PC-3 (cell line): ENCODE results near the gene EFTUD2. TPM values are rescaled to one million over a fixed set of nuclear protein-coding genes. Genes with fewer than 3 reads are reported as not detected.

ENCODE experiments used
- ATAC-seq: fragments of 200-7000 bp; cut with Tn5 transposase; 2 replicates; pipeline ENCODE4 v1.9.1; 2020; ENCODE audit warnings: mild to moderate bottlenecking, moderate library complexity
- BruUV-seq: library from RNA; stranded (reverse); fragments of 400-500 nt; replicated peaks from 2 replicates; lab custom pipeline; 2021; lab: Mats Ljungman, UMichigan
- CTCF ChIA-PET: fragments of 300-600 bp; sonication (Branson Sonifier 250); formaldehyde crosslinking; loops from one replicate; lab custom pipeline; 2022; ENCODE audit warnings: antibody characterized with exemption; lab: Charles Lee
- POLR2A ChIA-PET: fragments of 300-600 bp; sonication (Branson Sonifier 250); formaldehyde crosslinking; loops from one replicate; lab custom pipeline; 2022; ENCODE audit warnings: antibody characterized with exemption; ENCODE audit not compliant: unreplicated experiment; lab: Charles Lee
- DNase-seq: peaks from one replicate; pipeline ENCODE4 v3.0.0-alpha.2; 2015
- H2AFZ ChIP-seq: fragments of 300-600 bp; sonication (generic); 2 replicates; pipeline ENCODE4 v1.6.0; 2016; ENCODE audit warnings: antibody characterized with exemption, low read length
- H3F3A ChIP-seq: fragments of 300-600 bp; sonication (generic); one replicate; pipeline ENCODE4 v1.6.0; 2017; ENCODE audit warnings: antibody characterized with exemption, low read length, control low read depth, mild to moderate bottlenecking; ENCODE audit not compliant: unreplicated experiment
- H3K27ac ChIP-seq: fragments of 300-600 bp; sonication (generic); 2 replicates; pipeline ENCODE4 v1.5.1; 2016; ENCODE audit warnings: mild to moderate bottlenecking, low read length
- H3K27me3 ChIP-seq: fragments of 300-600 bp; sonication (generic); 2 replicates; pipeline ENCODE4 v1.6.1; 2016; ENCODE audit warnings: low read length, mixed read lengths
- H3K36me3 ChIP-seq: fragments of 300-600 bp; sonication (generic); 2 replicates; pipeline ENCODE4 v1.6.1; 2016; ENCODE audit warnings: low read depth, mixed run types, low read length, mixed read lengths
- H3K4me1 ChIP-seq: fragments of 300-600 bp; sonication (generic); 2 replicates; pipeline ENCODE4 v1.5.1; 2016; ENCODE audit warnings: low read length; ENCODE audit not compliant: insufficient read depth
- H3K4me2 ChIP-seq: fragments of 300-600 bp; sonication (generic); 2 replicates; pipeline ENCODE4 v1.6.0; 2016; ENCODE audit warnings: low read length
- H3K4me3 ChIP-seq: fragments of 300-600 bp; sonication (generic); 2 replicates; pipeline ENCODE4 v1.5.1; 2016; ENCODE audit warnings: mild to moderate bottlenecking, low read length, mixed read lengths
- H3K79me2 ChIP-seq: fragments of 300-600 bp; sonication (generic); 2 replicates; pipeline ENCODE4 v1.6.1; 2017; ENCODE audit warnings: low read length, mixed read lengths
- H3K9ac ChIP-seq: fragments of 300-600 bp; sonication (generic); 2 replicates; pipeline ENCODE4 v1.6.0; 2016; ENCODE audit warnings: mild to moderate bottlenecking, low read length
- H3K9me2 ChIP-seq: fragments of 300-600 bp; sonication (generic); replicated peaks from 2 replicates; pipeline ENCODE4 v1.6.1; 2016; ENCODE audit warnings: mixed run types, low read length, mixed read lengths
- H3K9me3 ChIP-seq: fragments of 300-600 bp; sonication (generic); 2 replicates; pipeline ENCODE4 v1.6.1; 2016; ENCODE audit warnings: low read length, mixed read lengths
- H4K20me1 ChIP-seq: fragments of 300-600 bp; sonication (generic); 2 replicates; pipeline ENCODE4 v1.6.1; 2016; ENCODE audit warnings: low read length, mixed read lengths
- CTCF ChIP-seq: fragments of 300-600 bp; sonication (generic); conservative IDR thresholded peaks from 2 replicates; pipeline ENCODE4 v1.5.1; 2017; ENCODE audit warnings: antibody characterized with exemption, low read depth, mild to moderate bottlenecking, low read length
- EZH2 ChIP-seq: fragments of 300-600 bp; sonication (generic); IDR thresholded peaks from one replicate; pipeline ENCODE4 v1.6.1; 2017; ENCODE audit warnings: antibody characterized with exemption, mild to moderate bottlenecking, low read length; ENCODE audit not compliant: unreplicated experiment
- EZH2phosphoT487 ChIP-seq: fragments of 300-600 bp; sonication (generic); IDR thresholded peaks from 2 replicates; pipeline ENCODE4 v1.6.1; 2018; ENCODE audit warnings: mild to moderate bottlenecking, antibody characterized with exemption, low read length, borderline replicate concordance
- intact Hi-C: fragments of 100-400 bp; cut with micrococcal nuclease; formaldehyde crosslinking; loops from 2 replicates; pipeline ENCODE4 v1.9.0; 2023
- total RNA-seq: library from RNA; depleted of rRNA; stranded (reverse); fragments of >200 nt; gene quantifications from 2 replicates; pipeline ENCODE4 v1.2.3, GENCODE V29; 2014

Gene EFTUD2
- total RNA-seq, 1 experiment from 2014 or later, result 227 TPM

- H3K27ac ChIP-seq, result no peak overlapping the region
- H3F3A ChIP-seq, result no peaks in the 10 kb centered on the region
- no peak overlapping the region for H3K4me2 ChIP-seq
- H3K9me2 ChIP-seq, result no peaks in the 10 kb centered on the region
- H3K4me1 ChIP-seq, result no peaks in the 10 kb centered on the region
- ChIA-PET CTCF (interaction anchor here (0.6 to 1.0 kb wide), 2 partner anchors 9 to 15 kb away, joined by 3 to 4 read pairs; no protein-coding TSS in a partner anchor), POLR2A (no interaction called here)
- no peak overlapping the region for H3K4me3 ChIP-seq
- no TSS peak for BruUV-seq
- TF ChIP-seq CTCF, result no peak
- no peak for TF ChIP-seq EZH2
- TF ChIP-seq EZH2phosphoT487, result no peak
- no peak for ATAC-seq
- H3K9me3 ChIP-seq, result no peaks in the 10 kb centered on the region
- intact Hi-C loops, result no loop called here
- no peaks in the 10 kb centered on the region for H4K20me1 ChIP-seq
- no peaks in the 10 kb centered on the region for H3K27me3 ChIP-seq
- H3K79me2 ChIP-seq, result no peaks in the 10 kb centered on the region
- no peak overlapping the region for H3K9ac ChIP-seq
- H3K36me3 ChIP-seq, result peaks cover 14% of the 10 kb centered on the region
- no peak overlapping the region for H2AFZ ChIP-seq
- DNase-seq, result no peak
Observed at GRCh38 chr17:44846206-44846605, 53.0 kb downstream of the EFTUD2 start.

- no peaks in the 10 kb centered on the region for H3K79me2 ChIP-seq
- H3K27ac ChIP-seq, result no peak overlapping the region
- H3K4me2 ChIP-seq, result no peak overlapping the region
- intact Hi-C loops, result no loop called here
- H3K9me2 ChIP-seq, result no peaks in the 10 kb centered on the region
- H3F3A ChIP-seq, result no peaks in the 10 kb centered on the region
- H3K9me3 ChIP-seq, result no peaks in the 10 kb centered on the region
- ChIA-PET POLR2A (no interaction called here), CTCF (interaction anchor here (1.4 kb wide), 1 partner anchor 65 kb away, joined by 6 read pairs; no protein-coding TSS in a partner anchor)
- no peak overlapping the region for H3K9ac ChIP-seq
- H2AFZ ChIP-seq, result no peak overlapping the region
- H3K4me1 ChIP-seq, result no peaks in the 10 kb centered on the region
- no TSS peak for BruUV-seq
- no peak overlapping the region for H3K4me3 ChIP-seq
- TF ChIP-seq EZH2phosphoT487, result no peak
- TF ChIP-seq EZH2, result no peak
- no peak for TF ChIP-seq CTCF
- DNase-seq (no peak), ATAC-seq (no peak)
- H3K27me3 ChIP-seq, result no peaks in the 10 kb centered on the region
- no peaks in the 10 kb centered on the region for H3K36me3 ChIP-seq
- no peaks in the 10 kb centered on the region for H4K20me1 ChIP-seq
Observed at GRCh38 chr17:44844390-44844830, 54.8 kb downstream of the EFTUD2 start.

- no peak for ATAC-seq
- DNase-seq, result no peak
- CTCF ChIA-PET, result no interaction called here
- H3K79me2 ChIP-seq, result no peaks in the 10 kb centered on the region
- no peaks in the 10 kb centered on the region for H3K9me2 ChIP-seq
- no peaks in the 10 kb centered on the region for H4K20me1 ChIP-seq
- TF ChIP-seq EZH2, result no peak
- TF ChIP-seq EZH2phosphoT487, result no peak
- TF ChIP-seq CTCF, result no peak
- H3K4me3 ChIP-seq, result no peak overlapping the region
- no peak overlapping the region for H3K9ac ChIP-seq
- no peaks in the 10 kb centered on the region for H3K9me3 ChIP-seq
- H2AFZ ChIP-seq, result no peak overlapping the region
- intact Hi-C loops, result no loop called here
- H3K4me2 ChIP-seq, result no peak overlapping the region
- no peaks in the 10 kb centered on the region for H3K36me3 ChIP-seq
- POLR2A ChIA-PET, result no interaction called here
- H3F3A ChIP-seq, result no peaks in the 10 kb centered on the region
- no TSS peak for BruUV-seq
- no peaks in the 10 kb centered on the region for H3K27me3 ChIP-seq
- no peaks in the 10 kb centered on the region for H3K4me1 ChIP-seq
- no peak overlapping the region for H3K27ac ChIP-seq
Observed at GRCh38 chr17:44842748-44843147, 56.5 kb downstream of the EFTUD2 start.
